BE2C (cell line): ENCODE measurements around the gene KAZN.

Source experiments
- DNase-seq: peaks from one replicate; pipeline ENCODE4 v3.0.0-alpha.2; 2020
- H3K27me3 ChIP-seq: fragments of 250-450 bp; sonication (Bioruptor Pico); 2 replicates; pipeline ENCODE4 v1.5.1; 2020; ENCODE audit warnings: mild to moderate bottlenecking
- H3K36me3 ChIP-seq: fragments of 250-450 bp; sonication (Bioruptor Pico); 2 replicates; pipeline ENCODE4 v1.5.1; 2020; ENCODE audit warnings: mild to moderate bottlenecking
- H3K4me1 ChIP-seq: fragments of 250-450 bp; sonication (Bioruptor Pico); 2 replicates; pipeline ENCODE4 v1.5.1; 2020
- H3K4me3 ChIP-seq: 2 replicates; pipeline ENCODE4 v1.5.1; 2011; ENCODE audit warnings: low read depth, low read length
- H3K9me3 ChIP-seq: fragments of 250-450 bp; sonication (Bioruptor Pico); 2 replicates; pipeline ENCODE4 v1.5.1; 2020
- CTCF ChIP-seq: IDR thresholded peaks from 2 replicates; pipeline ENCODE4 v1.5.1; 2012; ENCODE audit warnings: mild to moderate bottlenecking, low read depth, low read length

The KAZN gene

GRCh38 chr1:14972107-14972506, 373.6 kb downstream of the KAZN start:
- TF ChIP-seq CTCF = no peak

GRCh38 chr1:14973773-14974172, 375.3 kb downstream of the KAZN start:
- DNase-seq = no peak
- no peak for TF ChIP-seq CTCF
- Histone ChIP-seq H3K9me3 (no peaks in the 10 kb centered on the region), H3K4me3 (no peak overlapping the region), H3K27me3 (no peaks in the 10 kb centered on the region), H3K4me1 (no peaks in the 10 kb centered on the region), H3K36me3 (no peaks in the 10 kb centered on the region)

More at GRCh38 chr1:14972107-14972506, 373.6 kb downstream of the KAZN start:
- Histone ChIP-seq H3K4me3 (no peak overlapping the region), H3K9me3 (no peaks in the 10 kb centered on the region), H3K36me3 (no peaks in the 10 kb centered on the region), H3K4me1 (no peaks in the 10 kb centered on the region), H3K27me3 (no peaks in the 10 kb centered on the region)
- no peak for DNase-seq

DNA sequence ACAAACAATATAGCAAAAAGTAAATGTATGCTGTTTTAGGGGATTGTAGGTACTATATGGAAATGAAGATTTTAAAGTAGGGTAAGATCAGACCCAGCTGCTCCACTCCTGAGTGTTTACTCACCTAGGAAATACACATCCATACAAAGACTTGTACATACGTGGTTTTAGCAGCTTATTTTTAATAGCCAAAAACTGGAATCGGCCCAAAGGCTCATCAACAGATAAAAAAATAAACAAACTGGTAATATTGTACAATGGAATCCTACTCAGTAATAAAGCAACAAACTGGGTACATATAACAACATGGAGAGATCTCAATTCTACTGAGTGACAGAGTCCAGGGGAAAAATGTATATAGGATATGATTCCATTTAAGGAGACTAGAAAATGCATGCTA, 375.9 kb downstream of the KAZN start:
- Histone ChIP-seq H3K4me1 (no peaks in the 10 kb centered on the region), H3K36me3 (no peaks in the 10 kb centered on the region), H3K4me3 (no peak overlapping the region), H3K9me3 (no peaks in the 10 kb centered on the region), H3K27me3 (no peaks in the 10 kb centered on the region)
- TF ChIP-seq CTCF = no peak
- no peak for DNase-seq

- no peaks in the 10 kb centered on the region for H3K9me3 ChIP-seq
- H3K4me3 ChIP-seq = no peak overlapping the region
- no peaks in the 10 kb centered on the region for H3K27me3 ChIP-seq
- no peak for TF ChIP-seq CTCF
- no peak for DNase-seq
- no peaks in the 10 kb centered on the region for H3K36me3 ChIP-seq
- H3K4me1 ChIP-seq = no peaks in the 10 kb centered on the region
Observed at GRCh38 chr1:14975119-14975518, 376.6 kb downstream of the KAZN start.

DNA sequence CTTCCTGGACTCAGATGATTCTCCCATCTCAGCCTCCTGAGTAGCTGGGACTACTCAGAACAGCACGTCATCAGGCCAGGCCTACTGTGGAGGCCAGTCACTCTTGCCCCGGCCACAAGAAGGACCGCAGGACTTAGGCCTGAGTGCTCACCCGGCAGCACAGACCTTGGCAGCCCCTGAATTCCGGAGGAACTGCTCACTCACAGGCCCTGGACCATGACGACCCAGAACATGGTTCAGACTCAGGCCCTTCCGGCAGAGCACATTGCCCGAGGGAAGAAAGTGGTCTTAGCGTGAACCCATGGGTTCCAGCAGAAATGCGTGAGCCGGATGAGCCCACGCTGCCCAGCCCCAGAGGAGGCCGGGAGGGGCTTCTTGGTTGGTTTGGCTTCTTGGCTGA, 377.8 kb downstream of the KAZN start:
- Histone ChIP-seq H3K27me3 (no peaks in the 10 kb centered on the region), H3K4me1 (no peaks in the 10 kb centered on the region), H3K4me3 (no peak overlapping the region), H3K9me3 (no peaks in the 10 kb centered on the region), H3K36me3 (no peaks in the 10 kb centered on the region)
- no peak for DNase-seq
- TF ChIP-seq CTCF = no peak

- Histone ChIP-seq H3K9me3 (no peaks in the 10 kb centered on the region), H3K4me3 (no peak overlapping the region), H3K36me3 (no peaks in the 10 kb centered on the region), H3K27me3 (no peaks in the 10 kb centered on the region), H3K4me1 (no peaks in the 10 kb centered on the region)
- TF ChIP-seq CTCF = no peak
- no peak for DNase-seq
Observed at GRCh38 chr1:14977338-14977931, 378.9 kb downstream of the KAZN start.
